ENCODE results near the gene ACAT2.
A peak's percentile ranks its signal among the peaks of the same experiment; 100 is the strongest.

Gene ACAT2

DNA sequence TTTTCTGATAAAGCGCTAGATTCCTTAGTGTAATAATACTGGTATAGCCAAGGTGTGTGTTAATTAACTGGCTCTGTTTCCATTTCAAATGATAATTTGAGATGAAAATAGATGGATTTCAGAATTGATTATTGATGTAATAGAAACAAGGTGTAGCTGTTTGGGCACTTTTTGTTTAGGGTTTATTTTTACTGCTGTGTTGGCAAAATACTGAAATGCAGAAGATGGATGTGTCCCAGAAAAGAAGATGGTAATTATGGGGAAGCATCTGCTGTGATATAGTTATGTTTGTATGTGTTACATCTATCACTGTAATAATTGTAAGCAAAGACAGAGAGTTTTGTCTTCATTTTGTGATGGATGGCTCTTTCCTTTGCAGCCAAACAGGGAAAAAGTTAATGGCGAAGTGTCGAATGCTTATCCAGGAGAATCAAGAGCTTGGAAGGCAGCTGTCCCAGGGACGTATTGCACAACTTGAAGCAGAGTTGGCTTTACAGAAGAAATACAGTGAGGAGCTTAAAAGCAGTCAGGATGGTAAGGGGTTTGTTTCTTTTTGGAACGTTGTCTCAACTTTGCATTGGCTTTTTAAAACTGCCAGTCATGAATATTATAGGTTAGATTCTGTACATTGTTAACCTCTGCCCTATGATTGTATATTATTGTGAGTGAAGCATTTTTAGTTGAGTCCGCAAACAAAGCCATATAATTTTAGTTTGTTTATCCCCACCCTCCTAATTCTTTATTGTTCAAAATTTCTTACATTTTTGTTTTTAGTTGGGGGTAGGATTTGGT, 8.6 kb upstream of the ACAT2 start:
- Mint-ChIP-seq H3K36me3 (peaks cover 100% of the 10 kb centered on the region), H3K4me3 (no peak overlapping the region), H3K9me3 (no peaks in the 10 kb centered on the region), H3K27ac (peak overlapping the region; percentile 60), H3K4me1 (no peaks in the 10 kb centered on the region)
- ATAC-seq (no peak), DNase-seq (ENCODE audit: low spot score in 2 of 2) (no peak)

GRCh38 chr6:159754401-159754800, 7.4 kb upstream of the ACAT2 start:
- no peak for ATAC-seq
- Mint-ChIP-seq H3K36me3 (peaks cover 97% of the 10 kb centered on the region), H3K4me3 (no peak overlapping the region), H3K27ac (no peak overlapping the region), H3K9me3 (no peaks in the 10 kb centered on the region), H3K4me1 (peaks cover 5% of the 10 kb centered on the region)
- DNase-seq (ENCODE audit: low spot score in 2 of 2), result no peak

- no peak for ATAC-seq
- Mint-ChIP-seq H3K9me3 (no peaks in the 10 kb centered on the region), H3K4me1 (peaks cover 11% of the 10 kb centered on the region), H3K36me3 (peaks cover 97% of the 10 kb centered on the region), H3K27ac (peak overlapping the region; percentile 54), H3K4me3 (no peak overlapping the region)
- DNase-seq (ENCODE audit: low spot score in 2 of 2), result no peak
These were observed 6.6 kb upstream of the ACAT2 start for GRCh38 chr6:159754959-159755914.

DNA sequence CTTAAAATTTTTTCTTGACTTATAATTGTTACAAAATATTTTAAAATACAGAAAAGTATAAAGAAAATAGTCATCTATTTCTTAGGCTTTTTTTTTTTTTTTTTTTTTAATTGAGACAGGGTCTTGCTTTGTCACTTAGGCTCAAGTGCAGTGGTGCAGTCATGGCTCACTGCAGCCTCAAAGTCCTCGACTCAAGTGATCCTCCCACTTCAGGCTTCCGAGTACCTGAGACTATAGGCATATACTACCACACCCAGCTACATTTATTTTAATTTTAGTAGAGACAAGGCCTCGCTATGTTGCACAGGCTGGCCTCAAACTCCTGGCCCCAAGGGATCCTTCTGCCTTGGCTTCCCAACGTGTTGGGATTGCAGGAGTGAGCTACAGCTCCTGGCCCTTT, 5.3 kb upstream of the ACAT2 start:
- no peak for DNase-seq (ENCODE audit: low spot score in 2 of 2)
- H3K9me3 Mint-ChIP-seq, result no peaks in the 10 kb centered on the region
- H3K36me3 Mint-ChIP-seq, result peaks cover 88% of the 10 kb centered on the region
- no peak for ATAC-seq
- no peak overlapping the region for H3K4me3 Mint-ChIP-seq
- peaks cover 24% of the 10 kb centered on the region for H3K4me1 Mint-ChIP-seq
- no peak overlapping the region for H3K27ac Mint-ChIP-seq

DNA sequence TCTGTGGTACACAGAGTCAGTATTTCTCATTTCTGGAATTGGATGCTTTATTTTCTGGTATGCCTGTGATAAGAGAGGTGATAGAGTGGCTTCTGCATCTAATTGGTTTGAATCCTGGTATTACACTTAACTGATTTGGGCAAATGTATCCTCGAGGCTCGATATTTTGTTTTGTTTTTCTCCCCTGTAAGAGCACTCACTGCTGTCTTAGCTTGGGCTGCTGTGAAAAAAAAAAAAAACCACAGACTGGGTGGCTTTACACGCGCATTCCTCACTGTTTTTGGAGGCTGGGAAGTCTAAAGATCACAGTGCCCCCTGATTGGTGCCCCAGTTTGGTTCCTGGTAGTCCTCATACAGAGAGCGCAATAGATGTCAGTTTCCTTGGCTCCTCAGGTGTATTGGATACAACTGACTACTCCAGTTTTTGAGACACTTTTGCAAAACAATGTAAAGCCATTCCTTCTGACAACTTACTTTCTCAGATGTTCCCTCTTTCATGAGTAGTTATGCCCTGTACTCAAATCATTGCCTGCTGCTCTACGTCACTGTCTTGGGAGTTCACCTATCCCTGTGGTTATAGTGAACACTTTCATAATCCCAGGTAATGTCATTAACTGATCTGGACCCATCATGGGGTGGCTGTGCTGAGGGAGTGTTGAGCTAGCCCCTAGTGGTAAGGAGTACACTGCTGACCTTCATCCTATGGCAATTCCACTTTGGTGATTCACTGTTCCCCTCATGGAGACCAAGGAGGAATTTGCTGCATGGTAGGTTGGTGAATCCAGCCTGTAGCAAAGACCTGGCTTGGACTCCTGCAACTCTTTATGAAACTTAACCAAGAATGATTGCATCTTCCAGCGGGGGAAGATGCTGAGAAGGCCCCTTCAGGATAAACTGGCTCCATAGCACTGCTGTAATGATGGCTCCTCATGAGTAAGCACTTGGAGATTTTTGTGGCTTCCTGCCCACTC, 3.5 kb upstream of the ACAT2 start:
- H3K4me3 Mint-ChIP-seq, result no peak overlapping the region
- no peaks in the 10 kb centered on the region for H3K9me3 Mint-ChIP-seq
- peaks cover 88% of the 10 kb centered on the region for H3K36me3 Mint-ChIP-seq
- ATAC-seq (no peak), DNase-seq (ENCODE audit: low spot score in 2 of 2) (no peak)
- H3K4me1 Mint-ChIP-seq, result peaks cover 30% of the 10 kb centered on the region
- peak overlapping the region; percentile 8 for H3K27ac Mint-ChIP-seq

GRCh38 chr6:159759645-159760044, 2.2 kb upstream of the ACAT2 start:
- peaks cover 30% of the 10 kb centered on the region for H3K4me1 Mint-ChIP-seq
- no peak for ATAC-seq
- DNase-seq (ENCODE audit: low spot score in 2 of 2), result no peak
- H3K4me3 Mint-ChIP-seq, result no peak overlapping the region
- H3K36me3 Mint-ChIP-seq, result peaks cover 88% of the 10 kb centered on the region
- no peaks in the 10 kb centered on the region for H3K9me3 Mint-ChIP-seq
- H3K27ac Mint-ChIP-seq, result no peak overlapping the region

DNA sequence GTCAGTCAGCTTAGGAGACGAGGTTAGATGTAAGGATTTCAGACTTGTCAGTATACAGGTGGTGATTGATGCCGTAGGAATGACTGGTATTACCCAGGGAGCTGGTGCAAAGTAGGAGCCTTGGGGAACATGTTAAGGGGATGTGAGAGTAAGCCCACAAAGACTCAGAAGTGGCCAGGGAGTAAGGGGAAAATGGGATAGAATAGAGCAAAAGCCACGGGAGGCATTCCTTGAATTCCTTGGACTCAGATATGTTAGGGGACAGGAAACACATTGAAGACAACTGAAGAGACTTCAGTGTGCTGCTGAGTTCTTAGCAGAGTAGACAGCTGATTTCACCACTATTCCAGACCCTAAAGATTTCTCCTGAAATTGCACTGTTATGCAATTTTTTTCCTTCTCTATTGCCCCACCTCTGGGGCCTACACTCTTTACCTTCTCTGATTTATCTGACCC, 1.2 kb upstream of the ACAT2 start:
- DNase-seq (ENCODE audit: low spot score in 2 of 2), result no peak
- no peak for ATAC-seq
- Mint-ChIP-seq H3K27ac (peak overlapping the region; percentile 92), H3K4me3 (peak overlapping the region; percentile 74), H3K4me1 (peaks cover 30% of the 10 kb centered on the region), H3K36me3 (peaks cover 88% of the 10 kb centered on the region), H3K9me3 (no peaks in the 10 kb centered on the region)

- ATAC-seq, result peak; percentile 2
- Mint-ChIP-seq H3K9me3 (no peaks in the 10 kb centered on the region), H3K4me1 (peaks cover 31% of the 10 kb centered on the region), H3K27ac (peak overlapping the region; percentile 92), H3K4me3 (peak overlapping the region; percentile 74), H3K36me3 (peaks cover 88% of the 10 kb centered on the region)
- peak in 1 of 2 donors; percentile 24 for DNase-seq (ENCODE audit: low spot score in 2 of 2)
These were observed 544 bp upstream of the ACAT2 start for GRCh38 chr6:159761129-159761872.

- H3K4me1 Mint-ChIP-seq, result peaks cover 39% of the 10 kb centered on the region
- ATAC-seq (no peak), DNase-seq (ENCODE audit: low spot score in 2 of 2) (no peak)
- peak overlapping the region; percentile 92 for H3K27ac Mint-ChIP-seq
- H3K4me3 Mint-ChIP-seq, result peak overlapping the region; percentile 74
- H3K36me3 Mint-ChIP-seq, result peaks cover 88% of the 10 kb centered on the region
- H3K9me3 Mint-ChIP-seq, result no peaks in the 10 kb centered on the region
These were observed 942 bp downstream of the ACAT2 start for GRCh38 chr6:159762681-159763293.

- Mint-ChIP-seq H3K27ac (peak overlapping the region; percentile 8), H3K36me3 (peaks cover 100% of the 10 kb centered on the region), H3K4me3 (no peak overlapping the region), H3K9me3 (no peaks in the 10 kb centered on the region), H3K4me1 (peaks cover 15% of the 10 kb centered on the region)
- DNase-seq (ENCODE audit: low spot score in 2 of 2), result no peak
- ATAC-seq, result no peak
These were observed 5.1 kb downstream of the ACAT2 start for GRCh38 chr6:159766906-159767305.

GRCh38 chr6:159769470-159769869, 7.6 kb downstream of the ACAT2 start:
- DNase-seq (ENCODE audit: low spot score in 2 of 2), result no peak
- H3K9me3 Mint-ChIP-seq, result no peaks in the 10 kb centered on the region
- H3K4me1 Mint-ChIP-seq, result peaks cover 9% of the 10 kb centered on the region
- H3K36me3 Mint-ChIP-seq, result peaks cover 91% of the 10 kb centered on the region
- H3K4me3 Mint-ChIP-seq, result no peak overlapping the region
- H3K27ac Mint-ChIP-seq, result peak overlapping the region; percentile 6
- ATAC-seq, result no peak

- Mint-ChIP-seq H3K36me3 (peaks cover 90% of the 10 kb centered on the region), H3K9me3 (no peaks in the 10 kb centered on the region), H3K4me3 (no peak overlapping the region), H3K4me1 (no peaks in the 10 kb centered on the region), H3K27ac (no peak overlapping the region)
- DNase-seq (ENCODE audit: low spot score in 2 of 2), result no peak
- ATAC-seq, result no peak
These were observed 10.4 kb downstream of the ACAT2 start for GRCh38 chr6:159772196-159772595.

DNA sequence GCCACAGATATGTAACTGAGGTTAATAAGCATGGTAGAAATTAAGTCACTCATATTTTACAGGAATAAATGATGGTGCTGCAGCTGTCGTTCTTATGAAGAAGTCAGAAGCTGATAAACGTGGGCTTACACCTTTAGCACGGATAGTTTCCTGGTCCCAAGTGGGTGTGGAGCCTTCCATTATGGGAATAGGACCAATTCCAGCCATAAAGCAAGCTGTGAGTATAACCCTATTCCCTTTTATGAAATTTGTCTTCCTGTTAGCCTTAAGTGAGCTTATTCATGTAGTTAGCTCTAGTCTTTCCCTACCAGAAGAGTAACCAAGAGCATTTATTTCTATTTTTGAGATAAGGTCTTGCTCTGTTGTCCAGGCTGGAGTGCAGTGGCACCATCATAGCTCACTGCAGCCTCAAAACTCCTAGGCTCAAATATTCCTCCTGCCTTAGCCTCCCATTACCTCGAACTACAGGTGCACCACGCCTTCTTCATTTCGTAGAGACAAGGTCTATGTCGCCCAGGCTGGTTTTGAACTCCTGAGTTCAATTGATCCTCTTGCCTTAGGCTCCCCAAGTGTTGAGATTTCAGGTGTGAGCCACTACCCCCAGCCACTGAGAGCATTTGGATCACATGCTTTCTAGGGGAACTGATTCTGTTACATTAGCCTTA, 15.5 kb downstream of the ACAT2 start:
- Mint-ChIP-seq H3K27ac (no peak overlapping the region), H3K36me3 (peaks cover 90% of the 10 kb centered on the region)
- ATAC-seq, result no peak

More for the DNA sequence above, 15.5 kb downstream of the ACAT2 start:
- H3K9me3 Mint-ChIP-seq, result no peaks in the 10 kb centered on the region
- H3K4me1 Mint-ChIP-seq, result peaks cover 8% of the 10 kb centered on the region
- H3K4me3 Mint-ChIP-seq, result no peak overlapping the region
- no peak for DNase-seq (ENCODE audit: low spot score in 2 of 2)
